ENCODE results near the gene AGGF1. TPM values are rescaled to one million over a fixed set of nuclear protein-coding genes. Genes with fewer than 3 reads are reported as not detected.

AGGF1 gene
- total and polyA plus RNA-seq, 2 experiments from 2014 or later = 24.4 to 27.5 TPM

- Histone ChIP-seq H3K27ac (ENCODE audit: low read depth) (no peak overlapping the region), H3F3A (replicated peaks; ENCODE audit: low read depth) (no peaks in the 10 kb centered on the region), H3K4me3 (no peak overlapping the region), H3K27me3 (ENCODE audit: insufficient read depth) (no peaks in the 10 kb centered on the region), H2AFZ (no peak overlapping the region), H3K79me2 (replicated peaks; ENCODE audit: insufficient read depth) (no peaks in the 10 kb centered on the region), H4K20me1 (replicated peaks; ENCODE audit: insufficient read depth) (no peaks in the 10 kb centered on the region), H3K4me1 (ENCODE audit: insufficient read depth) (no peaks in the 10 kb centered on the region), H3K9me2 (ENCODE audit: insufficient read depth) (no peaks in the 10 kb centered on the region), H3K36me3 (ENCODE audit: insufficient read depth) (no peaks in the 10 kb centered on the region), H3K4me2 (no peak overlapping the region)
- Mint-ChIP-seq H3K4me3 (no peak overlapping the region), H3K36me3 (ENCODE audit: low read depth) (no peaks in the 10 kb centered on the region), H3K27me3 (ENCODE audit: insufficient read depth, low read depth, poor library complexity) (no peaks in the 10 kb centered on the region), H3K4me1 (no peaks in the 10 kb centered on the region), H3K9me3 (no peaks in the 10 kb centered on the region), H3K27ac (no peak overlapping the region)
- ATAC-seq (no peak), DNase-seq (ENCODE audit: low spot score) (no peak)
- TF ChIP-seq NANOG (IDR thresholded peaks at IDR 0.05; ENCODE audit: borderline replicate concordance) (no peak), EZH2phosphoT487 (IDR thresholded peaks at IDR 0.05; ENCODE audit: unreplicated experiment) (no peak), ZNF462 (CRISPR knock-in tag; IDR thresholded peaks at IDR 0.05) (no peak), JUNB (IDR thresholded peaks at IDR 0.05; ENCODE audit: unreplicated experiment) (no peak), ZNF331 (CRISPR knock-in tag; IDR thresholded peaks at IDR 0.05; ENCODE audit: low read depth) (no peak), EZH2 (IDR thresholded peaks at IDR 0.05; ENCODE audit: low read depth, unreplicated experiment) (no peak), CREB1 (CRISPR knock-in tag; IDR thresholded peaks at IDR 0.05; ENCODE audit: low read depth) (no peak), REST (IDR thresholded peaks at IDR 0.05; ENCODE audit: unreplicated experiment) (no peak), ZNF114 (CRISPR knock-in tag; IDR thresholded peaks at IDR 0.05) (no peak), ETS1 (IDR thresholded peaks at IDR 0.05) (no peak), STAT1 (IDR thresholded peaks at IDR 0.05; ENCODE audit: unreplicated experiment) (no peak), POLR2AphosphoS5 (IDR thresholded peaks at IDR 0.05; ENCODE audit: low read depth) (no peak), CTCF (conservative IDR thresholded peaks at IDR 0.05; ENCODE audit: low read depth in 2 of 2) (no peak)
These were observed 30.8 kb upstream of the AGGF1 start for GRCh38 chr5:76999451-76999850.
